Aorta (tissue), 5 donors: ENCODE data around the gene VEPH1. TPM values are rescaled to one million over a fixed set of nuclear protein-coding genes. Genes with fewer than 3 reads are reported as not detected.

ENCODE experiments used
- ATAC-seq: fragments of 200-7000 bp; cut with Tn5 transposase; one replicate; pipeline ENCODE4 v1.9.1; 2022; ENCODE audit warnings: moderate library complexity; ENCODE audit not compliant: low FRiP score
- DNase-seq, 2 donors: peaks; one replicate each; pipeline ENCODE4 v3.0.0-alpha.2; 2020
- H3K27ac ChIP-seq, 2 donors: one replicate each; pipeline ENCODE4 v1.5.1; 2013; ENCODE audit warnings: low read length in 2 of 2, mild to moderate bottlenecking in 2 of 2, moderate library complexity in 2 of 2, control low read depth in 1 of 2, inconsistent platforms in 1 of 2, low read depth in 1 of 2
- H3K27me3 ChIP-seq, 2 donors: one replicate each; pipeline ENCODE4 v1.6.1; 2013; ENCODE audit warnings: control low read depth in 1 of 2, low read length in 1 of 2, mild to moderate bottlenecking in 1 of 2, moderate library complexity in 1 of 2; ENCODE audit not compliant: insufficient read depth in 2 of 2, control insufficient read depth in 1 of 2
- H3K36me3 ChIP-seq, 2 donors: one replicate each; pipeline ENCODE4 v1.6.1; 2013; ENCODE audit warnings: control low read depth in 1 of 2, low read length in 1 of 2, mild to moderate bottlenecking in 1 of 2; ENCODE audit not compliant: insufficient read depth in 2 of 2, control insufficient read depth in 1 of 2
- H3K4me1 ChIP-seq, 2 donors: one replicate each; pipeline ENCODE4 v1.6.1; 2013; ENCODE audit warnings: low read length in 2 of 2, control low read depth in 1 of 2, mild to moderate bottlenecking in 1 of 2, moderate library complexity in 1 of 2; ENCODE audit not compliant: insufficient read depth in 2 of 2, control insufficient read depth in 1 of 2
- H3K4me3 ChIP-seq, 2 donors: one replicate each; pipeline ENCODE4 v1.5.1; 2013; ENCODE audit warnings: low read length in 2 of 2, control low read depth in 1 of 2, mild to moderate bottlenecking in 1 of 2
- H3K9me3 ChIP-seq: one replicate; pipeline ENCODE4 v1.6.1; 2013; ENCODE audit warnings: mild to moderate bottlenecking, low read length; ENCODE audit not compliant: control insufficient read depth
- WGBS, 2 donors: extraction: QIAGEN DNeasy Blood & Tissue Kit; methylation state at CpG; one replicate each; pipeline ENCODE4 v1.1.7; 2013; 5-methylcytosine and 5-hydroxymethylcytosine counted together
- intact Hi-C, 2 donors: fragments of 100-400 bp; cut with DNase I; formaldehyde crosslinking; loops; one replicate each; pipeline versions ENCODE4 v1.14.2 to v1.15.0; 2022
- polyA plus RNA-seq, 2 donors: library from polyadenylated mRNA; stranded (reverse); fragments of 200-250 nt; gene quantifications; one replicate each; pipeline ENCODE4 v1.2.3, GENCODE V29; 2013
- total RNA-seq, 2 donors: library from RNA; stranded (reverse); fragmentation: NEBNext Ultra II Directional; extraction: Animal tissue kit (Norgen Biotek cat#: 25700); gene quantifications; one replicate each; pipeline ENCODE4 v1.2.1, GENCODE V29; 2021
- donor health status: healthy with polysubstance abuse.
- donor health status: Bipolar disorder and iron deficiency.
- donor health status: DM: no; HTN: no; CAD: no.
- donor health status: DM: no; HTN: no; CAD: no.
- donor health status: DM: yes; HTN: yes; CAD: no.

Gene VEPH1
- total and polyA plus RNA-seq, 4 donors, result 0.77 to 0.81 TPM; not detected in 2

GRCh38 chr3:157514371-157514895 lies 11.2 kb upstream of the VEPH1 start:
- Histone ChIP-seq H3K27ac (no peak overlapping the region), H3K4me3 (no peak overlapping the region), H3K4me1 (no peaks in the 10 kb centered on the region), H3K9me3 (no peaks in the 10 kb centered on the region), H3K36me3 (no peaks in the 10 kb centered on the region), H3K27me3 (no peaks in the 10 kb centered on the region)
- DNase-seq (no peak), ATAC-seq (no peak)
- intact Hi-C loops, result no loop called here
- 66 to 75% methylated on average over 4 of the region's 4 CpGs for WGBS, 2 donors

GRCh38 chr3:157513585-157513984 lies 10.4 kb upstream of the VEPH1 start:
- H3K4me3 ChIP-seq, result no peak overlapping the region
- intact Hi-C loops, result no loop called here
- WGBS, 2 donors, result 81 to 100% methylated on average over 1 of the region's 1 CpG
- H3K27ac ChIP-seq, result no peak overlapping the region
- DNase-seq (no peak), ATAC-seq (no peak)
- H3K36me3 ChIP-seq, result no peaks in the 10 kb centered on the region
- no peaks in the 10 kb centered on the region for H3K27me3 ChIP-seq
- H3K4me1 ChIP-seq, result no peaks in the 10 kb centered on the region
- H3K9me3 ChIP-seq, result no peaks in the 10 kb centered on the region

GRCh38 chr3:157512534-157512933 lies 9.3 kb upstream of the VEPH1 start:
- intact Hi-C loops, result no loop called here
- Histone ChIP-seq H3K27me3 (no peaks in the 10 kb centered on the region), H3K4me3 (no peak overlapping the region), H3K9me3 (no peaks in the 10 kb centered on the region), H3K27ac (no peak overlapping the region), H3K36me3 (no peaks in the 10 kb centered on the region), H3K4me1 (no peaks in the 10 kb centered on the region)
- WGBS, 2 donors, result 35 to 53% methylated on average over 5 of the region's 5 CpGs
- DNase-seq (no peak), ATAC-seq (no peak)

- Histone ChIP-seq H3K4me3 (no peak overlapping the region), H3K27ac (no peak overlapping the region), H3K4me1 (no peaks in the 10 kb centered on the region), H3K36me3 (no peaks in the 10 kb centered on the region), H3K9me3 (no peaks in the 10 kb centered on the region), H3K27me3 (no peaks in the 10 kb centered on the region)
- 63 to 85% methylated on average over 1 of the region's 1 CpG for WGBS, 2 donors
- ATAC-seq (no peak), DNase-seq (no peak)
- intact Hi-C loops, result no loop called here
Observed at GRCh38 chr3:157508461-157508860, 5.2 kb upstream of the VEPH1 start.

- ATAC-seq (no peak), DNase-seq (no peak)
- Histone ChIP-seq H3K4me3 (no peak overlapping the region), H3K4me1 (no peaks in the 10 kb centered on the region), H3K27me3 (no peaks in the 10 kb centered on the region), H3K27ac (no peak overlapping the region), H3K9me3 (no peaks in the 10 kb centered on the region), H3K36me3 (no peaks in the 10 kb centered on the region)
- 64 to 76% methylated on average over 4 of the region's 4 CpGs for WGBS, 2 donors
- intact Hi-C loops, result no loop called here
Observed at GRCh38 chr3:157501863-157502262, 1.4 kb downstream of the VEPH1 start.

GRCh38 chr3:157500232-157500631 lies 3.0 kb downstream of the VEPH1 start:
- H3K36me3 ChIP-seq, result no peaks in the 10 kb centered on the region
- no peak overlapping the region for H3K27ac ChIP-seq
- intact Hi-C loops, result no loop called here
- DNase-seq (no peak), ATAC-seq (no peak)
- H3K27me3 ChIP-seq, result no peaks in the 10 kb centered on the region
- no peaks in the 10 kb centered on the region for H3K4me1 ChIP-seq
- 41 to 43% methylated on average over 4 of the region's 4 CpGs for WGBS, 2 donors
- H3K9me3 ChIP-seq, result no peaks in the 10 kb centered on the region
- H3K4me3 ChIP-seq, result no peak overlapping the region

- H3K27me3 ChIP-seq, result no peaks in the 10 kb centered on the region
- intact Hi-C loops, result loop anchor here in 1 of 2 donors (10.0 kb wide), 1 partner anchor 295 kb away; no protein-coding TSS in a partner anchor
- 4% methylated on average over 24 of the region's 24 CpGs for WGBS, 2 donors
Observed at GRCh38 chr3:157499342-157499963, 3.8 kb downstream of the VEPH1 start.

GRCh38 chr3:157498371-157498770 lies 4.8 kb downstream of the VEPH1 start:
- no peaks in the 10 kb centered on the region for H3K36me3 ChIP-seq
- no peak overlapping the region for H3K27ac ChIP-seq
- intact Hi-C loops, result loop anchor here in 1 of 2 donors (10.0 kb wide), 1 partner anchor 294 kb away; no protein-coding TSS in a partner anchor
- no peaks in the 10 kb centered on the region for H3K9me3 ChIP-seq
- DNase-seq, result no peak
- H3K4me3 ChIP-seq, result no peak overlapping the region
- H3K4me1 ChIP-seq, result no peaks in the 10 kb centered on the region
- H3K27me3 ChIP-seq, result no peaks in the 10 kb centered on the region
- no peak for ATAC-seq

More at GRCh38 chr3:157499342-157499963, 3.8 kb downstream of the VEPH1 start:
- no peaks in the 10 kb centered on the region for H3K36me3 ChIP-seq
- H3K4me1 ChIP-seq, result no peaks in the 10 kb centered on the region
- no peak overlapping the region for H3K27ac ChIP-seq
- ATAC-seq (peak; percentile 52), DNase-seq (peak in 1 of 2 donors; percentile 70)
- peak overlapping the region; percentile 28 to 56 for H3K4me3 ChIP-seq
- H3K9me3 ChIP-seq, result no peaks in the 10 kb centered on the region

GRCh38 chr3:157495846-157496245 lies 7.4 kb downstream of the VEPH1 start:
- DNase-seq (no peak), ATAC-seq (no peak)
- intact Hi-C loops, result loop anchor here in 1 of 2 donors (10.0 kb wide), 1 partner anchor 291 kb away; no protein-coding TSS in a partner anchor
- H3K4me3 ChIP-seq, result no peak overlapping the region
- no peak overlapping the region for H3K27ac ChIP-seq
- no peaks in the 10 kb centered on the region for H3K36me3 ChIP-seq
- no peaks in the 10 kb centered on the region for H3K27me3 ChIP-seq
- no peaks in the 10 kb centered on the region for H3K4me1 ChIP-seq
- no peaks in the 10 kb centered on the region for H3K9me3 ChIP-seq
- 89% methylated on average over 3 of the region's 3 CpGs for WGBS, 2 donors
